PFSK-1 (cell line): ENCODE measurements around the gene MRFAP1L1.

Source experiments
- FOXP2 ChIP-seq: optimal IDR thresholded peaks from 2 replicates; pipeline ENCODE3; 2011; ENCODE audit warnings: borderline replicate concordance, control low read depth, inconsistent platforms; ENCODE audit not compliant: insufficient read depth; ENCODE audit errors: extremely low read length, extremely low read depth
- POLR2AphosphoS5 ChIP-seq: IDR thresholded peaks from 2 replicates; pipeline ENCODE4 v1.6.1; 2012; ENCODE audit warnings: low read depth, mild to moderate bottlenecking, control low read depth, low read length, moderate library complexity
- REST ChIP-seq, 2 experiments: IDR thresholded peaks; 2 replicates each; pipeline versions ENCODE4 v1.6.1 to v1.8.0; 2011 to 2012; ENCODE audit warnings: low read depth in 2 of 2, low read length in 2 of 2, control low read depth in 1 of 2, inconsistent platforms in 1 of 2, mild to moderate bottlenecking in 1 of 2, moderate library complexity in 1 of 2; ENCODE audit not compliant: insufficient read depth in 1 of 2
- SIN3A ChIP-seq: IDR thresholded peaks from 2 replicates; pipeline ENCODE4 v1.6.1; 2012; ENCODE audit warnings: mild to moderate bottlenecking, low read length, moderate library complexity, borderline replicate concordance; ENCODE audit not compliant: insufficient read depth
- TAF1 ChIP-seq: IDR thresholded peaks from 2 replicates; pipeline ENCODE4 v1.6.1; 2012; ENCODE audit warnings: low read length, control low read depth, borderline replicate concordance; ENCODE audit not compliant: insufficient read depth

Gene MRFAP1L1

GRCh38 chr4:6681191-6681590 lies 28.5 kb downstream of the MRFAP1L1 start:
- TF ChIP-seq POLR2AphosphoS5 (no peak), SIN3A (no peak), REST (IDR thresholded peaks at IDR 0.05; ENCODE audit: insufficient read depth in 1 of 2, low read depth in 2 of 2, low read length in 2 of 2) (no peak), TAF1 (no peak), FOXP2 (no peak)

GRCh38 chr4:6680372-6681034 lies 29.2 kb downstream of the MRFAP1L1 start:
- TF ChIP-seq TAF1, result no peak

GRCh38 chr4:6676722-6677558 lies 32.7 kb downstream of the MRFAP1L1 start:
- TF ChIP-seq TAF1 (no peak), FOXP2 (no peak), REST (IDR thresholded peaks at IDR 0.05; ENCODE audit: insufficient read depth in 1 of 2, low read depth in 2 of 2, low read length in 2 of 2) (no peak), POLR2AphosphoS5 (no peak), SIN3A (no peak)

GRCh38 chr4:6674500-6675149 lies 35.0 kb downstream of the MRFAP1L1 start:
- no peak for TF ChIP-seq SIN3A
- TF ChIP-seq POLR2AphosphoS5, result 0 out of 2 replicates have a peak, but pooled peaks have one; percentile 24
- no peak for TF ChIP-seq FOXP2

GRCh38 chr4:6673660-6674499 lies 35.8 kb downstream of the MRFAP1L1 start:
- TF ChIP-seq POLR2AphosphoS5, result peak; percentile 46; the same call in 1 of the 2 replicates
- peak; percentile 26; the same call in 1 of the 2 replicates for TF ChIP-seq SIN3A
- TF ChIP-seq REST (IDR thresholded peaks at IDR 0.05; ENCODE audit: insufficient read depth in 1 of 2, low read depth in 2 of 2, low read length in 2 of 2), result no peak
- TF ChIP-seq TAF1, result peak; percentile 95; the same call in 1 of the 2 replicates
- peak; percentile 37 for TF ChIP-seq FOXP2
